ENCODE results near the gene MYCL. TPM values are rescaled to one million over a fixed set of nuclear protein-coding genes. Genes with fewer than 3 reads are reported as not detected.

MYCL gene
- total RNA-seq, 4 donors from 2014 or later, result 15.4 to 27.6 (median 24.8) TPM

DNA sequence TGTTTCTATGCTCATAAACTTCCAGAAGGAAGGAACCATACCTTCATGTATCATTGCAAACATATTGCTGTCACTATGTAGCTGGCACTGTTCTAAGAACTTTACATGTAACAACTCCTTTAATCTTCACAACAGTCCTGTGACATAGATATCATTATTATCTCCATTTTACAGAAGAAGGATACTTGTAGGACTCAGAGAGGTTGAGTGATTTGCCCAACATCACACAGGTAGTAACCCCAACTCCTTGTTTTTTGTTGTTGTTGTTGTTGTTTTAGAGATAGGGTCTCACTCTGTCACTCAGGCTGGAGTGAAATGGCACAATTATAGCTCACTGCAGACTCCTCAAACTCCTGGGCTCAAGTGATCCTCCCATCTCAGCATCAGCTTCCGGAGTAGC is 10.8 kb downstream of the MYCL start:
- no peaks in the 10 kb centered on the region for H3K36me3 ChIP-seq
- no peak overlapping the region for H3K27ac ChIP-seq
- TF ChIP-seq, protein P1, sequence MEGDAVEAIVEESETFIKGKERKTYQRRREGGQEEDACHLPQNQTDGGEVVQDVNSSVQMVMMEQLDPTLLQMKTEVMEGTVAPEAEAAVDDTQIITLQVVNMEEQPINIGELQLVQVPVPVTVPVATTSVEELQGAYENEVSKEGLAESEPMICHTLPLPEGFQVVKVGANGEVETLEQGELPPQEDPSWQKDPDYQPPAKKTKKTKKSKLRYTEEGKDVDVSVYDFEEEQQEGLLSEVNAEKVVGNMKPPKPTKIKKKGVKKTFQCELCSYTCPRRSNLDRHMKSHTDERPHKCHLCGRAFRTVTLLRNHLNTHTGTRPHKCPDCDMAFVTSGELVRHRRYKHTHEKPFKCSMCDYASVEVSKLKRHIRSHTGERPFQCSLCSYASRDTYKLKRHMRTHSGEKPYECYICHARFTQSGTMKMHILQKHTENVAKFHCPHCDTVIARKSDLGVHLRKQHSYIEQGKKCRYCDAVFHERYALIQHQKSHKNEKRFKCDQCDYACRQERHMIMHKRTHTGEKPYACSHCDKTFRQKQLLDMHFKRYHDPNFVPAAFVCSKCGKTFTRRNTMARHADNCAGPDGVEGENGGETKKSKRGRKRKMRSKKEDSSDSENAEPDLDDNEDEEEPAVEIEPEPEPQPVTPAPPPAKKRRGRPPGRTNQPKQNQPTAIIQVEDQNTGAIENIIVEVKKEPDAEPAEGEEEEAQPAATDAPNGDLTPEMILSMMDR (IDR thresholded peaks at IDR 0.05), result no peak
- no peak for TF ChIP-seq POLR2A (IDR thresholded peaks at IDR 0.05)
- no peak for DNase-seq
- H3K4me3 ChIP-seq, result no peak overlapping the region
- intact Hi-C loops (cut with DNase I), result loop anchor here (10.0 kb wide), 1 partner anchor 46 kb away; no protein-coding TSS in a partner anchor
- H3K4me1 ChIP-seq, result peaks cover 13 to 51% (median 30%) of the 10 kb centered on the region in 3 donors
- H3K9me3 ChIP-seq, result no peaks in the 10 kb centered on the region
- WGBS, 2 donors, result 100% methylated on average over 1 of the region's 1 CpG
- peaks cover 0 to 7% (median 0%) of the 10 kb centered on the region in 4 donors for H3K27me3 ChIP-seq

GRCh38 chr1:39890273-39890672 is 11.4 kb downstream of the MYCL start:
- Histone ChIP-seq H3K27ac (no peak overlapping the region), H3K27me3 (peaks cover 0 to 7% (median 0%) of the 10 kb centered on the region in 4 donors), H3K36me3 (no peaks in the 10 kb centered on the region), H3K4me1 (peaks cover 7 to 45% (median 25%) of the 10 kb centered on the region in 3 donors), H3K4me3 (no peak overlapping the region), H3K9me3 (no peaks in the 10 kb centered on the region)
- TF ChIP-seq, protein P1 (IDR thresholded peaks at IDR 0.05), result no peak
- TF ChIP-seq POLR2A (IDR thresholded peaks at IDR 0.05), result no peak
- intact Hi-C loops (cut with DNase I), result loop anchor here (10.0 kb wide), 1 partner anchor 45 kb away; no protein-coding TSS in a partner anchor
- DNase-seq, result no peak

DNA sequence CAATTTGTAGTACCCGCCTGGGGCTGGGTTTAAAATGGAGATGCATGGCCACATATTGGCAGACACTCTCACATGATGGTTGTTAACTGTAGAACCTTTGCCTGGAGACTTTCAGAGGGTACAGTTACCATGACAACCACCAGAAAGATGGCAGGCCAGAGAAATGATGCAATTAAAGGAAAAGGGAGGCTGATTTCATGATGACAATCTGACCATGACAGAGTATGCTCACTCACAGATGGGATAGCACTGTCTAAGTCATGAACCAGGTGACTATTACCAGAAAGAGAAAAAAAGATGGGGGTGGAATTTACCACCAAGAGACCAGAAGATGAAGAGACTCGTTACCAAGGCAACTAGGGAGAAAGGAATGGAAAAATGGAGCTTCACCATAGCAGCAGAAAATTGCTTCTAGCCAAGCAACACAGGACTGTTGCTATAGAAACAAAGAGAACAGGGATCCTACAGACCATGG is 14.9 kb downstream of the MYCL start:
- Histone ChIP-seq H3K36me3 (no peaks in the 10 kb centered on the region), H3K4me3 (no peak overlapping the region), H3K27ac (no peak overlapping the region), H3K9me3 (no peaks in the 10 kb centered on the region), H3K27me3 (no peaks in the 10 kb centered on the region), H3K4me1 (peaks cover 8 to 31% (median 11%) of the 10 kb centered on the region in 3 donors)
- intact Hi-C loops (cut with DNase I), result no loop called here
- DNase-seq, result no peak
- TF ChIP-seq, protein P1 (IDR thresholded peaks at IDR 0.05), result no peak
- TF ChIP-seq POLR2A (IDR thresholded peaks at IDR 0.05), result no peak
- 68 to 83% methylated on average over 1 to 2 of the region's 2 CpGs for WGBS, 2 donors

- Histone ChIP-seq H3K9me3 (no peaks in the 10 kb centered on the region), H3K4me1 (peaks cover 9 to 33% (median 17%) of the 10 kb centered on the region in 3 donors), H3K36me3 (no peaks in the 10 kb centered on the region), H3K27me3 (no peaks in the 10 kb centered on the region), H3K27ac (no peak overlapping the region), H3K4me3 (no peak overlapping the region)
- TF ChIP-seq, protein P1 (IDR thresholded peaks at IDR 0.05), result no peak
- TF ChIP-seq POLR2A (IDR thresholded peaks at IDR 0.05), result no peak
- DNase-seq, result no peak
- intact Hi-C loops (cut with DNase I), result no loop called here
- 78 to 88% methylated on average over 5 of the region's 5 CpGs for WGBS, 2 donors
Measured at GRCh38 chr1:39885516-39885915, 16.2 kb downstream of the MYCL start.

GRCh38 chr1:39882152-39882551 is 19.6 kb downstream of the MYCL start:
- intact Hi-C loops (cut with DNase I), result no loop called here
- no peaks in the 10 kb centered on the region for H3K27me3 ChIP-seq
- no peaks in the 10 kb centered on the region for H3K9me3 ChIP-seq
- no peak for TF ChIP-seq POLR2A (IDR thresholded peaks at IDR 0.05)
- TF ChIP-seq, protein P1 (IDR thresholded peaks at IDR 0.05), result no peak
- 50 to 57% methylated on average over 2 of the region's 2 CpGs for WGBS, 2 donors
- H3K4me3 ChIP-seq, result peak overlapping the region; percentile 74 to 99 (median 86)
- H3K36me3 ChIP-seq, result no peaks in the 10 kb centered on the region
- H3K4me1 ChIP-seq, result peaks cover 17 to 58% (median 17%) of the 10 kb centered on the region in 3 donors
- DNase-seq, result no peak
- peak overlapping the region in 3 of 4 donors; percentile 58 to 85 (median 66) for H3K27ac ChIP-seq
